DMS 273 treated with DMSO at 0.1 percent for 48 hours (cell line): ENCODE data around the gene ADGRE1.

ENCODE experiments used
- DNase-seq: peaks from one replicate; lab custom pipeline; 2025; lab: John Stamatoyannopoulos, UW

Gene ADGRE1

DNA sequence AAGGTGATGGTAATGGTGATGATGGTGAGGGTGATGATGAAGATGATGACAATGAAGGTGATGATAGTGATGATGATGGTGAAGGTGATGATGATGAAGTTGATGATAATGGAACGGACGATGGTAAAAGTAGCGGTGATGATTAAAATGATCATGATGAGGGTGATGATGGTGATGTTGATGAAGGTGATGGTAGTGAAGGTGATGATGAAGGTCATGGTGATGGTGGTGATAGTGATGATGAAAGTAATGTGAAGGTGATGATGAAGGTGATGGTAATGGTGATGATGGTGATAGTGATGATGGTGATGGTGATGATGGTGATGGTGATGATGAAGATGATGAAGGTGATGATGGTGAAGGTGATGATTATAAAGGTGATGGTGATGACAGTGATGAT, 67.7 kb downstream of the ADGRE1 start:
- no peak for DNase-seq

DNA sequence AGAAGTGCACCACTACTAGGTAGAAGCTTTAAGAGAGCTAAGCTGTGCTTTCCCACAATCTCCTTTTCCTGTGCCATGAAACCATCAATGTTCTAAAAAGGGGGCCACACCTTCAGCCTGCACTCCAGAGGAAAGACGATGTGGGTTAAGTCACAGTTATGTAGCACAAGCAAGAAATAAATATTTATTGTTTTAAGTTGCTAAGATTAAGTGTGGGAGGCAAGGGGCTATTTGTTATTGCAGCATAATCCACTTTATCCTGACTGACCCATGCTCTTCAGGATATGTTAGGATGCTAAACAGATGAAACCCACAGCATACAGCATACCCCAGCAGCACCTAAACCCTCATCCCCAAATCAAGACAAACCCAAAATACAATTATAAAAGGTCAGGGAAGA, 69.2 kb downstream of the ADGRE1 start:
- DNase-seq: no peak

DNA sequence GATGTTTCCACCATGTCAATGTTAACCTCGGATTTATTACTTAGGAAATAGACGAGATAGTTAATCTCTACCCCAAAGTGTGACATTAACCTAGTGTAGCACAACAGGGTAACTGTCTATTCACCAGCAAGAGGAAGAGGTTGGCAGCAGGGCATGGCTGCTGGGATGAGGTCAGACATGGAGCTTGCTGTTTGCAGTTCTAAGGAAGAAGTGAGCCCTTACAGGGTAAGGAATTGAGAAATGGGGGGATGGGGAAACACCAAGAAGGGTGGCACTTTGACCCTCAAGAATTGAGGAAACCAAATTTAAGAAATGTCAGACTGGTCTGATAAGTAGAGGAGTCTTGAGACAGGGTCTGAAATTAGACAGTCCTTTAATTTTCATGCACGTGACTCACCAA, 71.4 kb downstream of the ADGRE1 start:
- DNase-seq: no peak

DNA sequence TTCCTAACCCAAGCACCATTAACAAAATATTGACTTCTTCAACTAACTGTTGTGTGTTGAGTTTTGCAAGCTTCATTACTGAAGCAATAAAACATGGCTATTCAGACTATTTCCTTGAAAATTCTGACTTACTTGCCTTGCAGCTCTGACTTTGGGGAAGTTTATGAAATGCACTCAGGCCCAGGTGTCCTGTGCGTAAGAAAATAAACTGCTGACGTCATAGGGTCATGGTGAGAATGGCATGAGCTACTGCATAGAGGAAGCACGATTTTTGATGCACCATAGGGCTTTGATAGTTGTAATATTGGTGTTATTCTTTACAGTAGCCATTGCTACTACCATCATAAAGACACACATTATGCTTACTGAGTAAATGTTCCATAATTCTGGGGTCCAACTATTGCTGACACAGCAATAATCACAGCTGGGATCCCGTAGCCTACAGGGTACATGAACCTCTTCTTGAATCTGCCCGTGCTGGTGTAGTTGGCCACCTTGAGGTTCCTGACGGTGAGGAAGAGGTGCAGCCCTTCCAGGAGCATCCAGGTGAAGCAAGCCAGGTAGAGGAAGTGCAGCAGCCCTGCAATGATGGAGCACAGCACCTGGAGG, 76.0 kb downstream of the ADGRE1 start:
- no peak for DNase-seq

DNA sequence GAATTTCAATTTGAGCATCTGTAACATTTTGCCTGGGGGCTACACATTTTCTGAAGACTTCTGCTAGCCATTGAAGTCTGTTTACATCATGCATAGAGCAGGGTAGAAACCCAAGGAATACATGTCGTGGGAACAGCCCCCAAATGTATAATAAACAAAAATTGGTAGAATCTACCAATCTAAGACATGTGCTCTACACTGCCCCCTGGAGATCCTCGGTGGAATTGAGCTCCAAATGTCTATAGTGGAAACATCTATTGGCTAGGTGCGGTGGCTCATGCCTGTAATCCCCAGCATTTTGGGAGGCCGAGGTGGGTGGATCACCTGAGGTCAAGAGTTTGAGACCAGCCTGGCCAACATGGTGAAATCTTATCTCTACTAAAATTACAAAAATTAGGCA, 76.6 kb downstream of the ADGRE1 start:
- no peak for DNase-seq

DNA sequence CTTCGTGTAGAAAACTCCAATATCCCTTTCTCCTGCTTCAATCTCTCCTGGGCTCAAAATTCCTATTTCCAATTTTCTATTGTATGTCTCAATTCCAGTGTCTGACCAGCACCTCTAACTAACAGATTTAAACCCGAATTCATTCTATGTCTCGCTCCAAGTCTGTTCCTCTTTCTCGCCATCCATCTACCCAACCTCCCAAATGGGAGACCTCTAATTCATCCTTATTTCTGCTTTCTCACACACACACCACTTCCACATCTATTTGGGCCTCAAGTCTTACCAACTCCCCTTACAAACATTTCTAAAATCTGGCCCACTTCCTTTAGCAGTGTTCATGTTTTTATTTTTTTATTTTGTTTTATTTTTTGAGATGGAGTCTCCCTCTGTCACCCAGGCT, 80.6 kb downstream of the ADGRE1 start:
- no peak for DNase-seq

DNA sequence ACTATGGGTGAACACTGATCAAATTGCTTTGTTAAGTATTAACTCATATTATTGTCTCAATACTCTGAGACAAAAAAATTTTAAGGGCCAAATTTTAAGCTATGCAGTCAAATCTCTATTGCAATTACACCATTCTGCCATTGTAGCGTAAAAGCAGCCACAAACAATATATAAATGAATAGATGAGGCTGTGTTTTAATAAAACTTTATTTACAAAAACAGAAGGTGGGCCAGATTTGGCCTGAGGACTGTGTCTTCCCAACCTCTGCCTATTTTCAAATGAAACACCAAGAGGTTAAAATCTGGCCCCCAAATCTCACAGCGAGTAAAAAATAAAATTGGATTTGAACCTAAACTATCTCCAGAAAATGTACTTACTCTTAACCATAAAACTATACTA, 82.1 kb downstream of the ADGRE1 start:
- no peak for DNase-seq

DNA sequence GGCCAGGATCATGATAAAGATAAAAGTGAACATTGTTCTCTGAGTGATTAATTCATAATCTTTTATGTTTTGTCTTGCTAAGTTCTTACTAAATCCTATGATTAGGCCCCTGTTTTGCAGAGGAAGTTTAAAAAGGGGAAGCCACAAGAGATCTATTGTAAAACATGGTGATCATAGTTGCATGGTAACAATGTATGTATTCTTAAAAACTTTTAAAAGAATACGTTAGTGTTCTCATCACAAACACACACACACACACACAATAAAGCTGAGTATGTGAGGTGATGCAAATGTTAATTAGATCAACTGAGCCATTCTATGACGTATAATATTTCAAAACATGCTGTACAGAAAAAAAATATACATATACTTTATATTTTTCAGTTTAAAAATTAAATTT, 82.6 kb downstream of the ADGRE1 start:
- no peak for DNase-seq

DNA sequence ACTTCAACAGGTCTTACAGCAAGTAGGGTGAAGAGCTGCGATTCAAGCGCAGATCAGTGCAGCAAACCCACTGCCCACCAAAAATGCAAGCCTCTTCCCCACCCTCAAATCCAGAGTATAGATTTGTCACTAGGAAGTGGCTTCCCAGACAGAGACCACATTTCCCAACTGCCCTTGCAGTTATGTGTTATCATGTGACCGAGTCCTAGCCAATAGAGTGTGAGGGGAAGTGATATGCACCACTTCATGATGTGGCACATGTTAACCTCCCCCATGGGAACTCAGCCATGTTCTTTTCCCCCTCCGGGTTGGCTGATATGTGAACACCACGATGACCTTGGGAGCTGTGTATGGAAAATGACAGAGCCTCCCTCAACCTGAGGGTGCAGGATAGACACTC, 83.1 kb downstream of the ADGRE1 start:
- DNase-seq: no peak

DNA sequence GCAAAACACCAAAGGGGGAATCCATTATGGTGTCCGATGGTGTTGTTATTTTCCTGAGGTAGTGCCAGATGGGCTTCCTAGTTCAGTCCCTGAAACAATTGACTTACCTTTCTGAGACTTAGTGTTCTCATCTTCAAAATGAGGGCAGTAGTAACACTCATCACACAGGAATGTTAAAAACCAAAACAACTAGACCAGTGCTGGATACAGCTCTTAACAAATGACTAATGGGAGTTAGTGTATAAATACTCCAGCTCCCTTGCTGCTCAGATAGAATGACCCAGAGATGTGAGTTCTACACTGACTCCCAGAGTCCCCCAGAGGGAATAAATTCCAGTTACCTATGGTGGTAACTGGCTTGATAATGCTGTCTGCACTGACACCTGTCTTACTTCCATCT, 84.0 kb downstream of the ADGRE1 start:
- no peak for DNase-seq

DNA sequence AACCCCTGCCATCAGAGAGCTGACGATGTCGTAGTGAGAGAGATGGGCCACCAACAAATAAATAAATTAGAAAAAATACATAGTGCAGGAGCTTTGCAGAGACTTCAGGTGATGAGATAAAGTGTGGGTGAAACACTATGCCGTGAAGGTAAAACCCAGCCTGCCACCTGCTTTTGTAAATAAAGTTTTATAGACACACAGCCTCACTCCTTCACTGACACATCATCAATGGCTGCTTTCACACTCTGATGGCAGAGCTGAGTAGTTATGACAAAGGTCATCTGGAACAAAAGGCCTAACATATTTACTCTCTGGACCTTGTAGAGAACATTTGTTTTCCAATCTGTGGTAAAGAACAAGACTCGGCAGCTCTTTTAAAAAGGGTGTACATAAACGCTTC, 88.8 kb downstream of the ADGRE1 start:
- DNase-seq: no peak

DNA sequence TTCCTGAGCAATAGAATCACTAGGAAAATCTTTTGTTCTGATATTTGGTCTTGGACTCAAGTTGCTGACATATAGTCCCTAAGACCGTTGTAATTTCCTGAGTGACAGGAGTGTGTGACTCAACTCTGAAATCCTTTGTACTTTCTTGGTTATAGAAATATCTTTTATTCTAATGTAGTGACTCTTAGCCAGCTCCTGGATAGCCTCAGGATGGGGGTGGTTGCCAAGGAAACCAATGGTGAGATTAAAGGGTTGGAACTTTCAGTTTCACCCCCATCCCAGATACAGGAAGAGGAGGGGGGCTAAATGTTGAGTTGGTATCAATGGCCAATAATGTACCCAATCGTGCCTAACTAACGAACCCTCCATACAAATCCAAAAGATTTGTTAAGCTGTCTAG, 92.0 kb downstream of the ADGRE1 start:
- DNase-seq: no peak

DNA sequence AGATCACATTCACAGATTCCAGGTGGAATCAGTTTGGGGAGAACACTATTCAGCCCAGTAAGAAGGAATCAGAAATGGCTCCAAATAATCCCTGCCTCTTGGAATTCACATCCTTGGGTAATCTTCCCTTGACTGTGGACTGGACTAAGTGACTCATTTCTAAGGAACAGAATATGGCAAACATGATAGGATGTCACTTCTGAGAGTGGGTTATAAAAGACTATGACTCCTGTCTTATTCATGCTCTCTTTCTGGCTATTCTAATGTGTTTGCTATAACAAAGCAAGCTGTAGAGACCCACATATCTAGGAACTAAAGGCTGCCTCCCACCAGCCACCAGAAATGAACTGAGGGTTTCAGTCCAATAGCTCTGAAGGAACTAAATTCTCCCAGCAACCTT, 96.1 kb downstream of the ADGRE1 start:
- DNase-seq: no peak

DNA sequence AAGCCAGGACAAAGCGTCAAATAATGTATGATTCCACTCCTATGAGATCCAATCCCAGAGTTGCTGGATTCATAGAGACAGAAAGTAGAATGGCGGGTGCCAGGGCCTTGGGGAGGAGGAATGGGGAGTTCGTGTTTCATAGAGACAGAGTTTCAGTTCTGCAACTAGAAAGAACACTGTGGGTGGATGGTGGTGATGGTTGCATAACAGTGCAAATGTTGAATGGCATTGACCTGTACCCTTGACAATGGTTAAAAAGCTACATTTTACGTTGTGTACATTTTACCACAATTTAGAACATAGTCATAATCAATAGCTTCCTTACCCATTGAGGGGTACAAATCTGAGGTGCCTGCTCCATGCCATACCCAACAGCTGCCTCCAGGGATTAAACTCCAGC, 100.5 kb downstream of the ADGRE1 start:
- no peak for DNase-seq

DNA sequence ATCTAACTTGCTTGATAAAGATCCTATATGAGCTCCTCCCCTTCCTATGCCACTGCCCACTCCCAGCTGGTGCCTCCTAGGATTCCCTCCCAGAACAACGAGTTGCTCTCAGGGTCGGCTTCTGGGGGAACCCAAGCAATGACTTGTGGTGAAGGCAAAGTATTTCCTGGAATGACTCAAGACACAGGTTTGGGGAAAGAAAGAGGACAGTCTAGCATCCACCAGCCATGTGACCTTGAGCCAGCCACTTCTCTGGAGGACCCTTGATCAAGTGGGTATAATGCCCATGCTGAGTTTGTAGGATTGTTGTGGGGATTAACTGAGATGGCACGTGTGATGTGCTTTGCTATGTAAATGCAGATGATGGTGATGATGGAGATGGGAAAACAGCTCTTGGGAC, 100.9 kb downstream of the ADGRE1 start:
- no peak for DNase-seq
